ENCODE data around the gene LZTFL1.
"Not testable (repeated sequence)": the region's sequence is repeated elsewhere in the genome, so short reads cannot be mapped to it uniquely, and the experiment has no call there.

LZTFL1 gene

DNA sequence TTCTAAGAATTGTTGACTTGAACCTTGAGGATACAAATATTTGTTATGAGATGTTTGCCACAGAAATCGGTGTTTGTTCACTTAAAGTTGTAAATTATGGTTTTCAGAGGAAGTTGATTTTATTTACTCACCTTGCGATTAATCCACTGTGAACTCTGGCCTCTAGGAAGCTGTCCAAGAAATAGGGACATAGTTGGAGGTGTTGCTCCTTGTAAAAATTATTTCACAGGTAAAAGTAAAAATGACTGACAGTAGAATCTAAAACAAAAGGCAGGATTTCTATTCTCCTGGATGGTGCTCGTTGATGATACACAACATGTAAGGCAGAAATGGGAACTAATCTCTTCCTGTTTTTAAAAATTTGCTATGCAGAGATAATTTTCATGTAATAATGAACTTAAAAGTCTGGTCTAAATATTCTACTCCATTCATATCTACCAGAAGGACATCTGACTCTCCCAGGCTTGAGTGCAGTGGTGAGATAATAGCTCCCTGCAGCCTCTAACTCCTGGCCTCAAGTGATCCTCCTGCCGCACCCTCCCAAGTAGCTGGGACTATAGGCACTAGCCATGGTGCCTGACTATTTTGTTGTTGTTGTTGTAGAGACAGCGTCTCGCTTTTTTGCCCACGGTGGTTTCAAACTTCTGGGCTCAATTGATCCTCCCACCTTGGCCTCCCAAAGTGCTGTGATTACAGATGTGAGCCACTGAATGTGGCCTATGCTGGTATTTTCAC is 17.1 kb upstream of the LZTFL1 start (continued):
- TF ChIP-seq ZFP3 (CRISPR knock-in tag; IDR thresholded peaks at IDR 0.05) (no peak), OSR1 (CRISPR knock-in tag; IDR thresholded peaks at IDR 0.05) (no peak), ZC3H10 (CRISPR knock-in tag; IDR thresholded peaks at IDR 0.05) (no peak), ARNTL (CRISPR knock-in tag; IDR thresholded peaks at IDR 0.05; ENCODE audit: borderline replicate concordance, low read depth) (no peak)
- TF ChIP-seq, protein P1, sequence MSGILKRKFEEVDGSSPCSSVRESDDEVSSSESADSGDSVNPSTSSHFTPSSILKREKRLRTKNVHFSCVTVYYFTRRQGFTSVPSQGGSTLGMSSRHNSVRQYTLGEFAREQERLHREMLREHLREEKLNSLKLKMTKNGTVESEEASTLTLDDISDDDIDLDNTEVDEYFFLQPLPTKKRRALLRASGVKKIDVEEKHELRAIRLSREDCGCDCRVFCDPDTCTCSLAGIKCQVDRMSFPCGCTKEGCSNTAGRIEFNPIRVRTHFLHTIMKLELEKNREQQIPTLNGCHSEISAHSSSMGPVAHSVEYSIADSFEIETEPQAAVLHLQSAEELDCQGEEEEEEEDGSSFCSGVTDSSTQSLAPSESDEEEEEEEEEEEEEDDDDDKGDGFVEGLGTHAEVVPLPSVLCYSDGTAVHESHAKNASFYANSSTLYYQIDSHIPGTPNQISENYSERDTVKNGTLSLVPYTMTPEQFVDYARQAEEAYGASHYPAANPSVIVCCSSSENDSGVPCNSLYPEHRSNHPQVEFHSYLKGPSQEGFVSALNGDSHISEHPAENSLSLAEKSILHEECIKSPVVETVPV (CRISPR knock-in tag; IDR thresholded peaks at IDR 0.05), result no peak

DNA sequence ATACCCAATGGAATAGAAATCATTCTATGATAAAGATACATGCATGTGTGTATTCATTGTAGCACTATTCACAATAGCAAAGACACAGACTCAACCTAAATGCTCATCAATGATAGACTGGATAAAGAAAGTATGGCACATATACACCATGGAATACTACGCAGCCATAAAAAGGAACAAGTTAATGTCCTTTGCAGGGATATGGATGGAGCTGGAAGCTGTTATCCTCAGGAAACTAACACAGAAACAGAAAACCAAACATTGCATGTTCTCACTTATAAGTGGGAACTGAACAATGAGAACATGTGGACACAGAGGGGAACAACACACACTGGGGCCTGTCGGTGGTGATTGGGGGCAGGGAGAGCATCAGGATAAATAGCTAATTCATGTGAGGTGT is 15.1 kb upstream of the LZTFL1 start:
- ATAC-seq, result not testable (repeated sequence)

DNA sequence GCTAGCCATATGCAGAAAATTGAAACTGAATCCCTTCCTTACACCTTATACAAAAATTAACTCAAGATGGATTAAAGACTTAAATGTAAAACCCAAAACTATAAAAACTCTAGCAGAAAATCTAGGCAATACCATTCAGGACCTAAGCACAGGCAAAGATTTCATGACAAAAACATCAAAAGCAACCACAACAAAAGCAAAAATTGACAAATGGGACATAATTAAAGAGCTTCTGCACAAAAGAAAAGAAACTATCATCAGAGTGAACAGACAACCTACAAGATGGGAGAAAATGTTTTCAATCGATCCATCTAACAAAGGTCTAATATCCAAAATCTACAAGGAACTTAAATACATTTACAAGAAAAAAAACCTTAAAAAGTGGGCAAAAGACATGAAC is 14.4 kb upstream of the LZTFL1 start:
- ATAC-seq, result not testable (repeated sequence)

DNA sequence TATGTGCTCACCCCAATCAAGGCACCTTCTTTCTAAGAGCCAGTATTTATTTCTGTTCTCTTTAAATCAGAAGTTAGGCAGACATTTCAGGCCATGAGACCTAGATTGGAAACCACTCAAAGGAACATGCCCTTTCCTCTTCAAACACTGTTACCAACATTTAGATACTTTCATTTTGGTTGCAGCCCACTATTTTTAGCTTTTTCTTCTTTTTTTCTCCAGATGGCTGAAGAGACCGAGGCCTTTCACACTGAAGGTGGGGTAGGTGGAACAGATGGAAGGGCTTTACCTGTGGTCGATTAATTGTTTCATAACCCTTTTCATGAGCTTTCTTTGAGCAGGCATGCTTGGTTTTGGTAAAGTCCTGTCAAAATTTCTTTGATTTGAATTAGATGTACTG is 10.9 kb upstream of the LZTFL1 start:
- no peak for ATAC-seq
- no peak for TF ChIP-seq ZNF565 (CRISPR knock-in tag; conservative IDR thresholded peaks at IDR 0.05; ENCODE audit: low read depth)
- TF ChIP-seq, protein P1 (CRISPR knock-in tag; IDR thresholded peaks at IDR 0.05), result no peak
- no peak for TF ChIP-seq SNAI2 (CRISPR knock-in tag; IDR thresholded peaks at IDR 0.05)
- TF ChIP-seq OSR1 (CRISPR knock-in tag; IDR thresholded peaks at IDR 0.05), result no peak
- TF ChIP-seq PPARA (CRISPR knock-in tag; IDR thresholded peaks at IDR 0.05; ENCODE audit: borderline replicate concordance), result no peak
- no peak for TF ChIP-seq ESRRG (CRISPR knock-in tag; IDR thresholded peaks at IDR 0.05)
- TF ChIP-seq ZC3H10 (CRISPR knock-in tag; IDR thresholded peaks at IDR 0.05), result no peak
- TF ChIP-seq, protein P2, sequence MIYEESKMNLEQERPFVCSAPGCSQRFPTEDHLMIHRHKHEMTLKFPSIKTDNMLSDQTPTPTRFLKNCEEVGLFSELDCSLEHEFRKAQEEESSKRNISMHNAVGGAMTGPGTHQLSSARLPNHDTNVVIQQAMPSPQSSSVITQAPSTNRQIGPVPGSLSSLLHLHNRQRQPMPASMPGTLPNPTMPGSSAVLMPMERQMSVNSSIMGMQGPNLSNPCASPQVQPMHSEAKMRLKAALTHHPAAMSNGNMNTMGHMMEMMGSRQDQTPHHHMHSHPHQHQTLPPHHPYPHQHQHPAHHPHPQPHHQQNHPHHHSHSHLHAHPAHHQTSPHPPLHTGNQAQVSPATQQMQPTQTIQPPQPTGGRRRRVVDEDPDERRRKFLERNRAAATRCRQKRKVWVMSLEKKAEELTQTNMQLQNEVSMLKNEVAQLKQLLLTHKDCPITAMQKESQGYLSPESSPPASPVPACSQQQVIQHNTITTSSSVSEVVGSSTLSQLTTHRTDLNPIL (CRISPR knock-in tag; IDR thresholded peaks at IDR 0.05; ENCODE audit: low read depth), result no peak
- TF ChIP-seq, protein P3, sequence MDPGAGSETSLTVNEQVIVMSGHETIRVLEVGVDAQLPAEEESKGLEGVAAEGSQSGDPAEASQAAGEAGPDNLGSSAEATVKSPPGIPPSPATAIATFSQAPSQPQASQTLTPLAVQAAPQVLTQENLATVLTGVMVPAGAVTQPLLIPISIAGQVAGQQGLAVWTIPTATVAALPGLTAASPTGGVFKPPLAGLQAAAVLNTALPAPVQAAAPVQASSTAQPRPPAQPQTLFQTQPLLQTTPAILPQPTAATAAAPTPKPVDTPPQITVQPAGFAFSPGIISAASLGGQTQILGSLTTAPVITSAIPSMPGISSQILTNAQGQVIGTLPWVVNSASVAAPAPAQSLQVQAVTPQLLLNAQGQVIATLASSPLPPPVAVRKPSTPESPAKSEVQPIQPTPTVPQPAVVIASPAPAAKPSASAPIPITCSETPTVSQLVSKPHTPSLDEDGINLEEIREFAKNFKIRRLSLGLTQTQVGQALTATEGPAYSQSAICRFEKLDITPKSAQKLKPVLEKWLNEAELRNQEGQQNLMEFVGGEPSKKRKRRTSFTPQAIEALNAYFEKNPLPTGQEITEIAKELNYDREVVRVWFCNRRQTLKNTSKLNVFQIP (CRISPR knock-in tag; IDR thresholded peaks at IDR 0.05; ENCODE audit: borderline replicate concordance, low read depth), result no peak
- TF ChIP-seq TOX (CRISPR knock-in tag; IDR thresholded peaks at IDR 0.05; ENCODE audit: borderline replicate concordance), result no peak
- TF ChIP-seq ZNF8 (CRISPR knock-in tag; IDR thresholded peaks at IDR 0.05), result no peak
- TF ChIP-seq CSDC2 (CRISPR knock-in tag; IDR thresholded peaks at IDR 0.05), result no peak
- no peak for TF ChIP-seq ZNF70 (CRISPR knock-in tag; IDR thresholded peaks at IDR 0.05)
- TF ChIP-seq TSHZ2 (CRISPR knock-in tag; IDR thresholded peaks at IDR 0.05), result no peak
- TF ChIP-seq ZFP3 (CRISPR knock-in tag; IDR thresholded peaks at IDR 0.05), result no peak
- TF ChIP-seq BACH2 (CRISPR knock-in tag; IDR thresholded peaks at IDR 0.05; ENCODE audit: borderline replicate concordance), result no peak
- no peak for TF ChIP-seq RARB (CRISPR knock-in tag; IDR thresholded peaks at IDR 0.05)
- TF ChIP-seq, protein P4, sequence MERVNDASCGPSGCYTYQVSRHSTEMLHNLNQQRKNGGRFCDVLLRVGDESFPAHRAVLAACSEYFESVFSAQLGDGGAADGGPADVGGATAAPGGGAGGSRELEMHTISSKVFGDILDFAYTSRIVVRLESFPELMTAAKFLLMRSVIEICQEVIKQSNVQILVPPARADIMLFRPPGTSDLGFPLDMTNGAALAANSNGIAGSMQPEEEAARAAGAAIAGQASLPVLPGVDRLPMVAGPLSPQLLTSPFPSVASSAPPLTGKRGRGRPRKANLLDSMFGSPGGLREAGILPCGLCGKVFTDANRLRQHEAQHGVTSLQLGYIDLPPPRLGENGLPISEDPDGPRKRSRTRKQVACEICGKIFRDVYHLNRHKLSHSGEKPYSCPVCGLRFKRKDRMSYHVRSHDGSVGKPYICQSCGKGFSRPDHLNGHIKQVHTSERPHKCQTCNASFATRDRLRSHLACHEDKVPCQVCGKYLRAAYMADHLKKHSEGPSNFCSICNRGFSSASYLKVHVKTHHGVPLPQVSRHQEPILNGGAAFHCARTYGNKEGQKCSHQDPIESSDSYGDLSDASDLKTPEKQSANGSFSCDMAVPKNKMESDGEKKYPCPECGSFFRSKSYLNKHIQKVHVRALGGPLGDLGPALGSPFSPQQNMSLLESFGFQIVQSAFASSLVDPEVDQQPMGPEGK (CRISPR knock-in tag; IDR thresholded peaks at IDR 0.05; ENCODE audit: borderline replicate concordance), result no peak
